Effector memory CD4-positive, alpha-beta T cell (primary cell): ENCODE results near the gene ARHGAP18.

Experiments
- DNase-seq, 3 donors: peaks; one replicate each; pipeline ENCODE4 v3.0.0-alpha.2; 2020
- H3K27ac ChIP-seq: 2 replicates; pipeline ENCODE4 v1.7.0; 2013; ENCODE audit warnings: mild to moderate bottlenecking, low read length, moderate library complexity; ENCODE audit not compliant: insufficient read depth, poor library complexity, severe bottlenecking
- H3K27me3 ChIP-seq: replicated peaks from 2 replicates; pipeline ENCODE4 v1.7.0; 2013; ENCODE audit warnings: mild to moderate bottlenecking, low read length; ENCODE audit not compliant: insufficient read depth, control insufficient read depth, poor library complexity, severe bottlenecking
- H3K36me3 ChIP-seq: 2 replicates; pipeline ENCODE4 v1.7.0; 2013; ENCODE audit warnings: mild to moderate bottlenecking, low read length, moderate library complexity; ENCODE audit not compliant: control insufficient read depth, insufficient read depth
- H3K4me1 ChIP-seq: 2 replicates; pipeline ENCODE4 v1.7.0; 2013; ENCODE audit warnings: low read length, mild to moderate bottlenecking; ENCODE audit not compliant: control insufficient read depth, insufficient read depth, poor library complexity, severe bottlenecking
- H3K4me3 ChIP-seq: 2 replicates; pipeline ENCODE4 v1.7.0; 2013; ENCODE audit warnings: low read length, low read depth, mild to moderate bottlenecking; ENCODE audit not compliant: insufficient read depth, poor library complexity, severe bottlenecking
- H3K9me3 ChIP-seq: 2 replicates; pipeline ENCODE4 v1.7.0; 2013; ENCODE audit warnings: mild to moderate bottlenecking, low read length, moderate library complexity; ENCODE audit not compliant: control insufficient read depth

ARHGAP18 gene

DNA sequence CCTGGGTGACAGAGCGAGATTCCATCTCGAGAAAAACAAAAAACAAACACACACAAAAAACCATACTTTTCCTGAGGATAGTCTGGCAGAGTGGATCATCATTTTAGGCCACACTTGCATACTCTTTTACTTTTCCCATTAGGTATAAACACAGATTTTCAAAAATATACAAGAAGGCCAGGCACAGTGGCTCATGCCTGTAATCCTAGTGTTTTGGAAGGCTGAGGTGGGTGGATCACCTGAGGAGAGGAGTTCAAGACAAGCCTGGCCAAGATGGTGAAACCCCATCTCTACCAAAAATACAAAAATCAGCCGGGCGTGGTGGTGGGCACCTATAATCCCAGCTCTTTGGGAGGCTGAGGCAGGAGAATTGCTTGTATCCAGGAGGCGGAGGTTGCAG lies 85.5 kb downstream of the ARHGAP18 start:
- no peaks in the 10 kb centered on the region for H3K4me1 ChIP-seq
- no peak overlapping the region for H3K27ac ChIP-seq
- no peak for DNase-seq
- no peaks in the 10 kb centered on the region for H3K27me3 ChIP-seq
- H3K4me3 ChIP-seq: no peak overlapping the region
- H3K9me3 ChIP-seq: no peaks in the 10 kb centered on the region
- H3K36me3 ChIP-seq: no peaks in the 10 kb centered on the region

DNA sequence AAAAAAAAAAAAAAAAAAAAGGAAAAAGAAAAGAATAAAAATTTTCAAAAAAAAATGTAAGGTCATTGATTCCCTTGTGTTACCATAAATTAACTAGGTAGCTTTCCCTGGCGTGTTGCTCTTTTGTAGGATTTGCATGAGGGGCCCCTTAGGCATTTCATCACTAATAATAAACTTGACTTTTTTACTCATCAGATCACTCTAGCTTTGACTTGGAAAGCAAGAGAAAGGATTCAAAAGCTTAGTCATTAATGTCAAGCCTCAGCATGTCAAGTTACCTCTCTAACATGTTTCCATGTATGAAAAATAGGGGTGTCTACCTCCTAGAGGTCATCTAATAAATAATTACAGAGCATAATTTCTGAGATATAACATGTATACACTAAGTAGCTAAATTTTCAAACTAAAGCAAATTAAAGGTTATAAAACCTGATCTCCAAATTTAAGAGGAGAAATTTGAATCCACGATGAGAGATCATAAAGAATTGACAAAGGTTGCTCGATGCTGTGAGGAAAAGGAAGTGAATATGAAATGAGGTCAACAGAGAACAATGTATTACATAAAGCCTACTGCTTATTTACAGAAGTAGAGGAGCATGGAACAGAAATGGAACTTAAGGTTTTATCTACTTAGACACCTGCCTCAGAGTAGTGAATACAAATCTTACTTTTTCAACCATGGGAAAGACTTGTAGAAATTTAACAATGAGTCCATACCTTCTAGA lies 86.8 kb downstream of the ARHGAP18 start:
- no peak overlapping the region for H3K4me3 ChIP-seq
- no peak for DNase-seq
- no peaks in the 10 kb centered on the region for H3K9me3 ChIP-seq
- no peaks in the 10 kb centered on the region for H3K36me3 ChIP-seq
- H3K27me3 ChIP-seq: no peaks in the 10 kb centered on the region
- no peak overlapping the region for H3K27ac ChIP-seq
- H3K4me1 ChIP-seq: no peaks in the 10 kb centered on the region

DNA sequence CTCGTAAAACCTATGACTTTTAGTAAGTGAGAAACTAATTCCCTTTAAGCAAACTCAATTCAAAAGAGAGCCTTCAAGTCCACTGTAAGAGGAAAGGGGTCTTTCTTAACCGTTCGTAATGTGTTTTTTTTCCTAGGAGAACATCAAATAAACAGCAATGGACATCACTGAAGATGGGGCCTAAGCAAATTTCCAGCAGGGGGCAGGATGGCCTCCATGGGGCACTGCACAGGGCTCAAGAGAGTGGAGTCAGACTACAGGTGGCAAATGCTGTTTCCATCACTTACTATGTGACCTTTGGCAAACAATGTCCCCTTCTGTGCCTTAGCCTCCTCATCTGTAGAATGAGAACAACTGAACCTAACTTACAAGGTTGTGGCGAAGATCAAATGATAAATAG lies 88.7 kb downstream of the ARHGAP18 start:
- Histone ChIP-seq H3K4me1 (no peaks in the 10 kb centered on the region), H3K27me3 (no peaks in the 10 kb centered on the region), H3K4me3 (no peak overlapping the region), H3K36me3 (no peaks in the 10 kb centered on the region), H3K27ac (no peak overlapping the region), H3K9me3 (no peaks in the 10 kb centered on the region)
- DNase-seq: peak in 1 of 3 donors; percentile 8

DNA sequence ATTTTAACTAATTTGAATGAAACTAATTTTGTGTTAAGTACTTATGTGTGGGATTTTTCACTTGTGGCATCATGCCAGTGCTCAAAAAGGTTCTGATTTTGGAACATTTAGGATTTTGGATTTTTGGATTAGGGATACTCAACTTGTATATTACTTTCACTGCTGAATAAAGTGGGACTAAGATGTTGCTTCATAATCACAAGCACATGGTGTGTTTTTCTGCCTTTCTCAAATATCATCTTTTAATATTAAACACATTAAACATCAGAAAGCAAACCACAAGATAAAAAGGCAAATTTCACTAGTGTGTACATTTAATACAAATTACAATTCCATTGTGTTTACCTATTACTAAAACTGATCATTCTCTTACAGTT lies 89.8 kb downstream of the ARHGAP18 start:
- no peak for DNase-seq
- no peaks in the 10 kb centered on the region for H3K27me3 ChIP-seq
- H3K36me3 ChIP-seq: no peaks in the 10 kb centered on the region
- no peaks in the 10 kb centered on the region for H3K4me1 ChIP-seq
- H3K9me3 ChIP-seq: no peaks in the 10 kb centered on the region
- H3K4me3 ChIP-seq: no peak overlapping the region
- no peak overlapping the region for H3K27ac ChIP-seq

DNA sequence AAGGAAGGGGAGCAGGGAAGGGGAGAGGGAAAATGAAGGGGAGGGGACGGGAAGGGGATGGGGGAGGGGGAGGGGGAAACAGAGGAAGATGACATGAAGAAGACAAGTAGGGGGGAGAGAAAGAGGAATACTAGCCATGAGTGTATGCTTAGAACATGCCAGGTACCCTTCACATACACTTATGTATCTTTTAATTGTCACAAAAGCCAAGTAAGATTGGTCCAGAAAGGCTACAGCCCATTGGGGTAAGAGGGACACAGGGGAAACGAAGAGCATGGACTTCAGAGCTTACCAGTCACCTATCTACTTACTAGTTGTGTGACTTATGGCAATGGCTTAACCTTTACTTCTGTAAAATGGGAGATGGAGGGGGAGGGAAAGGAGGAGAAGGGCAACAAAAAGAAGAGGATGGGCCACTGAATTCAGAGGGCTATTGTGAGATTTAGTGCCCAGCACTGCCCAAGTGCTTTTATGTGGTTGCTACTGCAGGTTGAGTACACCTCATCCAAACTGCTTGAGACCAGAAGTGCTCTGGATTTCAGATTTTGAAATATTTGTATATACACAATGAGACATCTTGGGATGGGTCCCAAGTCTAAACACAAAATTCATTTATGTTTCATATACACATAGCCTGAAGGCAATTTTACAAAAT lies 90.3 kb downstream of the ARHGAP18 start:
- Histone ChIP-seq H3K4me1 (no peaks in the 10 kb centered on the region), H3K9me3 (no peaks in the 10 kb centered on the region), H3K4me3 (no peak overlapping the region), H3K27me3 (no peaks in the 10 kb centered on the region), H3K27ac (no peak overlapping the region), H3K36me3 (no peaks in the 10 kb centered on the region)
- no peak for DNase-seq

DNA sequence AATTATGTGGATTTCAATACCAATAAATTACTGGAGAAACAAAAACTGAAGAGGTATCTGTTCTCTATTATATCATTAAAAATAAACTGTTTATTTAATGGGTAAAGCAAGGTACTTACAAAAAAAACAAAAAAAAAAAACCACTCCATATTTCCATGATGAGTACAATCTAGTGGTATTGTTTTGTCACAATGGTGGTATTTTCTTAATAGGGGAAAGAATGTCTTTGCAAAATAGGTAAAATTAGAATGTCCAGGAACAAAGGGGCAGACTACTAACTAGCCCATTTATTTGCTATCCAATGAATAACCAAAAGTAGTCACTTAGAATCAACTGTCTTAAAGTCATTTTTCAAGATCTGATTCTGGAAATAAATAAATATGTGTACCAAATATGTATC lies 92.0 kb downstream of the ARHGAP18 start:
- H3K4me1 ChIP-seq: no peaks in the 10 kb centered on the region
- no peaks in the 10 kb centered on the region for H3K36me3 ChIP-seq
- no peaks in the 10 kb centered on the region for H3K9me3 ChIP-seq
- no peaks in the 10 kb centered on the region for H3K27me3 ChIP-seq
- DNase-seq: no peak
- H3K4me3 ChIP-seq: no peak overlapping the region
- H3K27ac ChIP-seq: no peak overlapping the region

DNA sequence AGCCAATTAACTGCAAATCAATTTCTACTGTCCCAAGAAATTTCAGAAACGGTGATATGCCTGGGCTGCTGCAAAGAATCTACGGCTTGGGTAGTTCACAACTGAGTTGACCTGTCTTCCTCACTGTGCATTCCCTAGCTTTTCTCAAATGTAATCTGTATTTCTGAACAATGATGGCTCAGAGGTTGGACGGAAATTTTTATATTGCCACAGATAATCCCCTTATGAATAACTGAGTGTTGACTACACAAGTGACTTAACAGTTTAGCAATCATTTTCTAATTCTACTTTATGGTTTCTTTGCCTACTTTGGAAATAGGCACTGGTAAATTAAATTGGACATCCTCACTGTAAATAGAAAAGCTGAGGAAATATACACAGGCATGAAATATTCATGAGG lies 94.5 kb downstream of the ARHGAP18 start:
- Histone ChIP-seq H3K27me3 (no peaks in the 10 kb centered on the region), H3K36me3 (no peaks in the 10 kb centered on the region), H3K9me3 (no peaks in the 10 kb centered on the region), H3K27ac (no peak overlapping the region), H3K4me1 (no peaks in the 10 kb centered on the region), H3K4me3 (no peak overlapping the region)
- no peak for DNase-seq

DNA sequence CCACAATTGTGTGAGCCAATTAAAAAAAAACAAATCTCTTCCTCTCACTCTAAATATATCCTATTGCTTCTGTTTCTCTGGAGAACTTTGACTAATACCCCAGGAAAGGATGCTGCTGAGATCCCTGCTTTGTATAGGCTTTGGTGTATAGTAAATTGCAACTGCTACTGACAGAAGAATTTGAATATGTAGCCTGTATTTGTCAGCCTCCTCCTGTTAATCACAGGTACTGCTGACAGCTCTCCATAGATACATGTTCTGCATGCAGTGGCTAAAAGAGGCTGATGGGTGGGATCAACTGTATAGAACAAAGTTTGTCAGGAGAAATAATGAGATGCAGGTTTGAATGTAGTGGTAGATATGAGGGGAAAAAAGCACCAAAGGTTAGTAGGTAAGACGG lies 95.0 kb downstream of the ARHGAP18 start:
- H3K27me3 ChIP-seq: no peaks in the 10 kb centered on the region
- DNase-seq: no peak

DNA sequence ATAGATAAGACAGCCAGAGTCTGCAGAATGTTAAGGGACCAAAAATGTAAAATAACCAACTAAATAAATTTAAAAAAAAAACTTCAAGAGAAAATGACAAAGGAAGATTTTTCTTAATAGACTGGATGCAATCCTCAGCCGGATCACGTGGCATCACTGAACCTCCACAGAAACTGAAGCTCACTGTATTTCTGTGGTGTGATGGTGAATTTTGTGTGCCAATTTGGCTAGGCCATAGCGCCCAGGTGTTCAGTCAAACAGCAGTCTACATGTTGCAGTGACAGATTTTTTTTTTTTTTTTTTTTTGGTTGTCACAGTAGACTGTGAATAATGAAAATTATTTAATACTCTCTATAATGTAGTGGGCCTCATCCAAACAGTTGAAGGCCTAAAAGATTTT lies 95.5 kb downstream of the ARHGAP18 start:
- no peak for DNase-seq
- H3K27ac ChIP-seq: no peak overlapping the region

More for the DNA sequence above, 95.0 kb downstream of the ARHGAP18 start:
- H3K27ac ChIP-seq: no peak overlapping the region
- H3K9me3 ChIP-seq: no peaks in the 10 kb centered on the region
- no peaks in the 10 kb centered on the region for H3K36me3 ChIP-seq
- no peak overlapping the region for H3K4me3 ChIP-seq
- no peaks in the 10 kb centered on the region for H3K4me1 ChIP-seq

DNA sequence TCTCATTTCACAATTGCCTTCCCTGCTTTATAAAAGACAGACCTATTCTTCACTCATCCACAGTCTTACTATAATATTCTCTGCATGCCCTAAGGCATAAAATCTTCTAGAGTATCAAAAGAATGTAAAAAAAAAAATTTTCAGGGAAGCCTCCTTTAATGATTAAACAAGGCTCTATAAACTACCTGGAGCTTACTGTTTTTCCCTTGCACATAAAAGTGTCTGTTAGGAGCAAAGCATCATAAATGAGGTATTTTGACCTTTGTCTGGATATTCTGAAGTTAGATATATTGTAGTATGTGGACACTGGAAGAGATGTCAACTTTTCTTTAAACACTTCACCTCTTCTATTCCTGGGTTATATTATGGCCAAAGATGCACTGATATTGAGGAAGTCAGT lies 97.5 kb downstream of the ARHGAP18 start:
- Histone ChIP-seq H3K36me3 (no peaks in the 10 kb centered on the region), H3K4me1 (no peaks in the 10 kb centered on the region), H3K27ac (no peak overlapping the region), H3K4me3 (no peak overlapping the region), H3K27me3 (no peaks in the 10 kb centered on the region), H3K9me3 (no peaks in the 10 kb centered on the region)
- no peak for DNase-seq

More for the DNA sequence above, 95.5 kb downstream of the ARHGAP18 start:
- Histone ChIP-seq H3K36me3 (no peaks in the 10 kb centered on the region), H3K9me3 (no peaks in the 10 kb centered on the region), H3K4me3 (no peak overlapping the region), H3K27me3 (no peaks in the 10 kb centered on the region), H3K4me1 (no peaks in the 10 kb centered on the region)
